ENCODE data around the gene CCND1.

The CCND1 gene

GRCh38 chr11:69689484-69690319 is 48.7 kb downstream of the CCND1 start:
- no peak for TF ChIP-seq SIN3A (IDR thresholded peaks at IDR 0.05; ENCODE audit: borderline replicate concordance, insufficient read depth, low read length)
- TF ChIP-seq REST (IDR thresholded peaks at IDR 0.05; ENCODE audit: insufficient read depth in 1 of 2, low read depth in 2 of 2, low read length in 2 of 2) = no peak
- TF ChIP-seq FOXP2 (optimal IDR thresholded peaks at IDR 0.05; ENCODE audit: borderline replicate concordance, extremely low read depth, extremely low read length, insufficient read depth) = no peak
- no peak for TF ChIP-seq POLR2AphosphoS5 (IDR thresholded peaks at IDR 0.05; ENCODE audit: low read depth, low read length)
- TF ChIP-seq TAF1 (IDR thresholded peaks at IDR 0.05; ENCODE audit: borderline replicate concordance, insufficient read depth, low read length) = no peak

- TF ChIP-seq REST (IDR thresholded peaks at IDR 0.05; ENCODE audit: insufficient read depth in 1 of 2, low read depth in 2 of 2, low read length in 2 of 2) = no peak
- no peak for TF ChIP-seq POLR2AphosphoS5 (IDR thresholded peaks at IDR 0.05; ENCODE audit: low read depth, low read length)
- TF ChIP-seq FOXP2 (optimal IDR thresholded peaks at IDR 0.05; ENCODE audit: borderline replicate concordance, extremely low read depth, extremely low read length, insufficient read depth) = no peak
- no peak for TF ChIP-seq SIN3A (IDR thresholded peaks at IDR 0.05; ENCODE audit: borderline replicate concordance, insufficient read depth, low read length)
- no peak for TF ChIP-seq TAF1 (IDR thresholded peaks at IDR 0.05; ENCODE audit: borderline replicate concordance, insufficient read depth, low read length)
Measured at GRCh38 chr11:69691463-69691862, 50.5 kb downstream of the CCND1 start.

- TF ChIP-seq SIN3A (IDR thresholded peaks at IDR 0.05; ENCODE audit: borderline replicate concordance, insufficient read depth, low read length) (no peak), REST (IDR thresholded peaks at IDR 0.05; ENCODE audit: insufficient read depth in 1 of 2, low read depth in 2 of 2, low read length in 2 of 2) (no peak), POLR2AphosphoS5 (IDR thresholded peaks at IDR 0.05; ENCODE audit: low read depth, low read length) (no peak), FOXP2 (optimal IDR thresholded peaks at IDR 0.05; ENCODE audit: borderline replicate concordance, extremely low read depth, extremely low read length, insufficient read depth) (no peak), TAF1 (IDR thresholded peaks at IDR 0.05; ENCODE audit: borderline replicate concordance, insufficient read depth, low read length) (no peak)
Measured at GRCh38 chr11:69692422-69692821, 51.5 kb downstream of the CCND1 start.

- TF ChIP-seq POLR2AphosphoS5 (IDR thresholded peaks at IDR 0.05; ENCODE audit: low read depth, low read length) (no peak), REST (IDR thresholded peaks at IDR 0.05; ENCODE audit: insufficient read depth in 1 of 2, low read depth in 2 of 2, low read length in 2 of 2) (no peak), FOXP2 (optimal IDR thresholded peaks at IDR 0.05; ENCODE audit: borderline replicate concordance, extremely low read depth, extremely low read length, insufficient read depth) (no peak), TAF1 (IDR thresholded peaks at IDR 0.05; ENCODE audit: borderline replicate concordance, insufficient read depth, low read length) (no peak), SIN3A (IDR thresholded peaks at IDR 0.05; ENCODE audit: borderline replicate concordance, insufficient read depth, low read length) (no peak)
Measured at GRCh38 chr11:69694781-69695180, 53.8 kb downstream of the CCND1 start.

All from PFSK-1 (cell line).